Measurements from ENCODE around the gene RTTN.

- TF ChIP-seq CTCF (IDR thresholded peaks at IDR 0.05; ENCODE audit: borderline replicate concordance, extremely low read depth, low read length, poor library complexity, severe bottlenecking) (no peak), EZH2 (IDR thresholded peaks at IDR 0.05; ENCODE audit: borderline replicate concordance, low read depth, low read length, severe bottlenecking) (no peak)
These were observed 59.3 kb downstream of the RTTN start for GRCh38 chr18:70146174-70146573.
